AG09319 (cell line): ENCODE data around the gene UGT1A7.
"Not testable (repeated sequence)": the region's sequence is repeated elsewhere in the genome, so short reads cannot be mapped to it uniquely, and the experiment has no call there.

Experiments used
- DNase-seq: peaks from one replicate; pipeline ENCODE4 v3.0.0-alpha.2; 2010; ENCODE audit warnings: low read depth; ENCODE audit errors: extremely low read depth
- TF ChIP-seq, protein P1 (sequence below): IDR thresholded peaks from 2 replicates; pipeline ENCODE4 v1.5.1; 2011; ENCODE audit warnings: low read depth, mild to moderate bottlenecking, inconsistent platforms, low read length, moderate library complexity

UGT1A7 gene

GRCh38 chr2:233713262-233713615 is 31.5 kb downstream of the UGT1A7 start:
- DNase-seq: no peak
- TF ChIP-seq, protein P1, sequence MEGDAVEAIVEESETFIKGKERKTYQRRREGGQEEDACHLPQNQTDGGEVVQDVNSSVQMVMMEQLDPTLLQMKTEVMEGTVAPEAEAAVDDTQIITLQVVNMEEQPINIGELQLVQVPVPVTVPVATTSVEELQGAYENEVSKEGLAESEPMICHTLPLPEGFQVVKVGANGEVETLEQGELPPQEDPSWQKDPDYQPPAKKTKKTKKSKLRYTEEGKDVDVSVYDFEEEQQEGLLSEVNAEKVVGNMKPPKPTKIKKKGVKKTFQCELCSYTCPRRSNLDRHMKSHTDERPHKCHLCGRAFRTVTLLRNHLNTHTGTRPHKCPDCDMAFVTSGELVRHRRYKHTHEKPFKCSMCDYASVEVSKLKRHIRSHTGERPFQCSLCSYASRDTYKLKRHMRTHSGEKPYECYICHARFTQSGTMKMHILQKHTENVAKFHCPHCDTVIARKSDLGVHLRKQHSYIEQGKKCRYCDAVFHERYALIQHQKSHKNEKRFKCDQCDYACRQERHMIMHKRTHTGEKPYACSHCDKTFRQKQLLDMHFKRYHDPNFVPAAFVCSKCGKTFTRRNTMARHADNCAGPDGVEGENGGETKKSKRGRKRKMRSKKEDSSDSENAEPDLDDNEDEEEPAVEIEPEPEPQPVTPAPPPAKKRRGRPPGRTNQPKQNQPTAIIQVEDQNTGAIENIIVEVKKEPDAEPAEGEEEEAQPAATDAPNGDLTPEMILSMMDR: no peak

GRCh38 chr2:233714121-233714520 is 32.4 kb downstream of the UGT1A7 start:
- DNase-seq: no peak
- TF ChIP-seq, protein P1: no peak

- TF ChIP-seq, protein P1: no peak
- no peak for DNase-seq
These were observed 36.9 kb downstream of the UGT1A7 start, which contains the start of gene UGT1A4 for GRCh38 chr2:233718552-233718951. Gene UGT1A4, plus strand, starts transcription at chr2:233718736. Its CDS starts 85 bp downstream, at chr2:233718821.

DNA sequence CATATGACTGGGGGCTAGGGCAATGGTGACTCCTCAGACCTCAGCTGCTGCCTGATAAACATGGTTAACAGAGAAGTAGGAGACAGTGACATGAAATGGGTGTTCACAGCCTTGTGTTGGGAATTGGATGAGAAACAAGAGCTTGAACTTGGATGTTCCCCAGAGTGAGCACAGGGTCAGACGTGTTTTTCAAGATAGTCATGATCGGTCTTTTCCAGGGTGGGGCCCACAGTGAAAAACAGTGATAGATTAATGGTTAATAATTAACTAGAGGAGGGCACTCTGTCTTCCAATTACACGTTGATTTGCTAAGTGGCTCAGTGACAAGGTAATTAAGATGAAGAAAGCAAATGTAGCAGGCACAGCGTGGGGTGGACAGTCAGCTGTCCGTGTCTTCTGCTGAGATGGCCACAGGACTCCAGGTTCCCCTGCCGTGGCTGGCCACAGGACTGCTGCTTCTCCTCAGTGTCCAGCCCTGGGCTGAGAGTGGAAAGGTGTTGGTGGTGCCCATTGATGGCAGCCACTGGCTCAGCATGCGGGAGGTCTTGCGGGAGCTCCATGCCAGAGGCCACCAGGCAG is 47.1 kb downstream of the UGT1A7 start, which contains the start of gene UGT1A3:
Gene UGT1A3 (plus strand): TSS at position 320 of the 579 bp plus-strand sequence. CDS start 85 bp downstream, at position 405.
- TF ChIP-seq, protein P1: no peak

DNA sequence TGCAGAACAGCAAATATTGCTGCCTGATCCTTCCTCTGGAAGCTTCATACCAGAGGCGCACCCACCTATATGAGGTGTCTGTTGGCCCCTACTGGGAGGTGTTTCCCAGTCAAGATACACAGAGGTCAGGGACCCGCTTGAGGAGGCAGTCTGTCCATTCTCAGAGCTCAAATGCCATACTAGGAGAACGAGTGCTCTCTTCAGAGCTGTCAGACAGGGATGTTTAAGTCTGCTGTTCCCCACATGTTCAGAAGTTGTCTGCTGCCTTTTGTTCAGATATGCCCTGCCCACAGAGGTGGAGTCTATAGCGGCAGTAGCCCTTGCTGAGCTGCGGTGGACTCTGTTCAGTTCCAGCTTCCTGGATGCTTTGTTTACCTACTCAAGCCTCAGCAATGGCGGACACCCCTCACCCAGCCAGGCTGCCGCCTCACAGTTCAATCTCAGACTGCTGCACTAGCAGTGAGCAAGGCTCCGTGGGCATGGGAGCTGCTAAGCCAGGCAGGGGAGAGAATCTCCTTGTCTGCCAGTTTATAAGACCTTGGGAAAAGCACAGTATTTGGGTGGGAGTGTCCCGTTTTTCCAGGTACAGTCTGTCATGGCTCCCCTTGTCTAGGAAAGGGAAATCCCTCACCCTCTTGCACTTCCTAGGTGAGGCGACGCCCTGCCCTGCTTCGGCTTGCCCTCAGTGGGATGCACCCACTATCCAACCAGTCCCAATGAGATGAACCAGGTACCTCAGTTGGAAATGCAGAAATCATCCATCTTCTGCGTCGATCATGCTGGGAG is 55.4 kb downstream of the UGT1A7 start:
- DNase-seq: not testable (repeated sequence)

More for the DNA sequence above, 47.1 kb downstream of the UGT1A7 start, which contains the start of gene UGT1A3:
- DNase-seq: no peak

GRCh38 chr2:233740870-233741269 is 59.2 kb downstream of the UGT1A7 start:
- TF ChIP-seq, protein P1: no peak
- DNase-seq: no peak

GRCh38 chr2:233743464-233744259 is 62.0 kb downstream of the UGT1A7 start:
- TF ChIP-seq, protein P1: no peak
- no peak for DNase-seq
